H1 (cell line): ENCODE measurements around the gene COL5A1. TPM values are rescaled to one million over a fixed set of nuclear protein-coding genes. Genes with fewer than 3 reads are reported as not detected.

ENCODE experiments used
- CTCF ChIA-PET: fragments of 300-600 bp; sonication (Branson Sonifier 250); formaldehyde crosslinking; loops from one replicate; lab custom pipeline; 2021; ENCODE audit not compliant: partially characterized antibody; lab: Charles Lee
- POLR2A ChIA-PET: fragments of 300-600 bp; sonication (Branson Sonifier 250); formaldehyde crosslinking; loops from one replicate; lab custom pipeline; 2021; ENCODE audit warnings: inconsistent platforms; ENCODE audit not compliant: partially characterized antibody; lab: Charles Lee
- DNase-seq, 2 experiments: peaks; one replicate each; pipeline versions ENCODE4 v3.0.0 to v3.0.0-alpha.2; 2010 to 2022; ENCODE audit warnings: low spot score in 2 of 2, low read depth in 1 of 2, mixed read lengths in 1 of 2
- FAIRE-seq: peaks from 2 replicates; lab custom pipeline; 2011; peaks lifted over from hg19 to GRCh38; lab: Jason Lieb, UNC
- H2AFZ ChIP-seq: 2 replicates; pipeline ENCODE4 v1.8.1; 2012; ENCODE audit warnings: low read length, inconsistent platforms
- H2AK5ac ChIP-seq: 2 replicates; pipeline ENCODE4 v1.6.1; 2013; ENCODE audit warnings: low read depth, low read length
- H2BK120ac ChIP-seq: replicated peaks from 2 replicates; pipeline ENCODE3; 2013; ENCODE audit warnings: low read depth, low read length, inconsistent platforms
- H2BK12ac ChIP-seq: 2 replicates; pipeline ENCODE4 v1.6.1; 2013; ENCODE audit warnings: low read depth, low read length
- H2BK15ac ChIP-seq: 2 replicates; pipeline ENCODE4 v1.6.1; 2013; ENCODE audit warnings: low read length
- H2BK20ac ChIP-seq: 2 replicates; pipeline ENCODE4 v1.6.1; 2013; ENCODE audit warnings: low read length
- H2BK5ac ChIP-seq: 2 replicates; pipeline ENCODE4 v1.6.1; 2013; ENCODE audit warnings: low read depth, low read length
- H3K14ac ChIP-seq: 2 replicates; pipeline ENCODE4 v1.6.1; 2013; ENCODE audit warnings: inconsistent platforms; ENCODE audit not compliant: insufficient read length
- H3K18ac ChIP-seq: 2 replicates; pipeline ENCODE4 v1.6.1; 2013; ENCODE audit warnings: low read length; ENCODE audit errors: extremely low read depth
- H3K23ac ChIP-seq: 2 replicates; pipeline ENCODE4 v1.6.1; 2013; ENCODE audit warnings: inconsistent platforms; ENCODE audit not compliant: insufficient read length
- H3K23me2 ChIP-seq: 2 replicates; pipeline ENCODE4 v1.6.1; 2013; ENCODE audit warnings: low read depth, low read length
- H3K27ac ChIP-seq: 2 replicates; pipeline ENCODE4 v1.6.1; 2011; ENCODE audit warnings: low read depth, low read length, inconsistent platforms
- H3K27me3 ChIP-seq, 4 experiments: replicated peaks in 1 of 4; 1 replicate in 1 of 4; 2 replicates in 3 of 4; pipeline versions ENCODE4 v1.6.1 to v1.8.1; 2011 to 2013; ENCODE audit warnings: low read length in 3 of 4, mild to moderate bottlenecking in 3 of 4, inconsistent platforms in 2 of 4, mixed read lengths in 2 of 4, moderate library complexity in 1 of 4; ENCODE audit not compliant: control insufficient read depth in 3 of 4, insufficient read depth in 3 of 4; ENCODE audit errors: extremely low read depth in 1 of 4
- H3K36me3 ChIP-seq, 4 experiments: 2 replicates each; pipeline versions ENCODE4 v1.6.1 to v1.8.1; 2011 to 2013; ENCODE audit warnings: mild to moderate bottlenecking in 4 of 4, low read length in 3 of 4, moderate library complexity in 2 of 4, control low read depth in 1 of 4, inconsistent platforms in 1 of 4; ENCODE audit not compliant: insufficient read depth in 4 of 4, control insufficient read depth in 2 of 4
- H3K4ac ChIP-seq: replicated peaks from 2 replicates; pipeline ENCODE3; 2013; ENCODE audit warnings: low read length, low read depth, mixed read lengths, inconsistent platforms; ENCODE audit not compliant: insufficient read length
- H3K4me1 ChIP-seq, 4 experiments: replicated peaks in 1 of 4; 1 replicate in 1 of 4; 2 replicates in 3 of 4; pipeline versions ENCODE4 v1.6.1 to v1.8.1; 2011 to 2013; ENCODE audit warnings: low read length in 3 of 4, inconsistent platforms in 2 of 4, mixed read lengths in 1 of 4; ENCODE audit not compliant: insufficient read depth in 4 of 4, control insufficient read depth in 3 of 4
- H3K4me2 ChIP-seq, 2 experiments: 2 replicates each; pipeline versions ENCODE4 v1.6.1 to v1.8.1; 2011 to 2013; ENCODE audit warnings: low read depth in 2 of 2, low read length in 2 of 2, control low read depth in 1 of 2, inconsistent platforms in 1 of 2, mild to moderate bottlenecking in 1 of 2; ENCODE audit not compliant: insufficient read depth in 1 of 2
- H3K4me3 ChIP-seq, 4 experiments: fragments of 200-600, 300-600 bp in 1 of 4; sonication (generic), shearing (Covaris generic), sonication (Bioruptor Twin) in 1 of 4; 2 replicates each; pipeline versions ENCODE4 v1.5.1 to v1.8.1; 2011 to 2016; ENCODE audit warnings: low read length in 4 of 4, low read depth in 3 of 4, control low read depth in 2 of 4, inconsistent platforms in 2 of 4, mild to moderate bottlenecking in 2 of 4, mixed read lengths in 1 of 4, moderate library complexity in 1 of 4; ENCODE audit not compliant: insufficient read depth in 2 of 4; ENCODE audit errors: extremely low read depth in 1 of 4
- H3K56ac ChIP-seq: replicated peaks from 2 replicates; pipeline ENCODE3; 2013; ENCODE audit warnings: low read depth, mild to moderate bottlenecking, mixed read lengths, low read length, inconsistent platforms; ENCODE audit not compliant: insufficient read length
- H3K79me1 ChIP-seq: 2 replicates; pipeline ENCODE4 v1.6.1; 2013; ENCODE audit warnings: low read depth, low read length, control low read depth
- H3K79me2 ChIP-seq, 2 experiments: 2 replicates each; pipeline versions ENCODE4 v1.6.1 to v1.8.1; 2012 to 2013; ENCODE audit warnings: low read length in 2 of 2, mild to moderate bottlenecking in 2 of 2, inconsistent platforms in 1 of 2; ENCODE audit not compliant: insufficient read depth in 2 of 2, control insufficient read depth in 1 of 2
- H3K9ac ChIP-seq, 4 experiments: replicated peaks in 1 of 4; 1 replicate in 1 of 4; 2 replicates in 3 of 4; pipeline versions ENCODE4 v1.6.1 to v1.8.1; 2011 to 2013; ENCODE audit warnings: low read depth in 3 of 4, low read length in 3 of 4, control low read depth in 2 of 4, mild to moderate bottlenecking in 2 of 4, moderate library complexity in 2 of 4, inconsistent platforms in 1 of 4; ENCODE audit errors: extremely low read depth in 1 of 4
- H3K9me3 ChIP-seq, 2 experiments: 2 replicates each; pipeline versions ENCODE4 v1.6.1 to v1.8.1; 2012 to 2013; ENCODE audit warnings: mild to moderate bottlenecking in 2 of 2, moderate library complexity in 2 of 2, control low read depth in 1 of 2, inconsistent platforms in 1 of 2, low read depth in 1 of 2, low read length in 1 of 2, mixed read lengths in 1 of 2; ENCODE audit not compliant: insufficient read depth in 2 of 2
- H4K20me1 ChIP-seq, 2 experiments: replicated peaks in 1 of 2; 2 replicates each; pipeline versions ENCODE3 to v1.8.1; 2011 to 2013; ENCODE audit warnings: inconsistent platforms in 2 of 2, low read length in 2 of 2, mild to moderate bottlenecking in 1 of 2; ENCODE audit not compliant: insufficient read depth in 2 of 2, control insufficient read depth in 1 of 2
- H4K5ac ChIP-seq: 2 replicates; pipeline ENCODE4 v1.6.1; 2013; ENCODE audit warnings: low read length, low read depth, mixed read lengths, inconsistent platforms; ENCODE audit not compliant: insufficient read length
- H4K8ac ChIP-seq: 2 replicates; pipeline ENCODE4 v1.8.0; 2013; ENCODE audit warnings: mild to moderate bottlenecking, moderate library complexity, low read length, inconsistent platforms; ENCODE audit not compliant: insufficient read depth; ENCODE audit errors: extremely low read depth
- H4K91ac ChIP-seq: replicated peaks from 2 replicates; pipeline ENCODE3; 2013; ENCODE audit warnings: low read length, mixed read lengths, inconsistent platforms; ENCODE audit not compliant: insufficient read length
- MAFK ChIP-seq: IDR thresholded peaks from 2 replicates; pipeline ENCODE4 v1.6.1; 2012; ENCODE audit warnings: low read depth, mild to moderate bottlenecking, improper control_type of control experiment, low read length
- RFX5 ChIP-seq: IDR thresholded peaks from 2 replicates; pipeline ENCODE4 v1.6.1; 2011; ENCODE audit warnings: low read depth, low read length, improper control_type of control experiment, borderline replicate concordance
- WGBS, 2 experiments: shearing (Covaris generic) in 1 of 2; methylation state at CpG; one replicate each; pipeline versions ENCODE4 v1.1.6 to v1.1.7; 2013 to 2015; ENCODE audit warnings: low lambda C conversion rate in 2 of 2, mixed read lengths in 2 of 2, inconsistent platforms in 1 of 2, low coverage in 1 of 2, missing lambda C conversion rate in 1 of 2; ENCODE audit not compliant: insufficient replicate concordance in 2 of 2, insufficient coverage in 1 of 2, insufficient read length in 1 of 2; ENCODE audit errors: extremely low coverage in 1 of 2, missing lambda C conversion rate in 1 of 2; 5-methylcytosine and 5-hydroxymethylcytosine counted together
- polyA plus RNA-seq, 7 experiments: library from polyadenylated mRNA; depleted of rRNA in 3 of 7; stranded (reverse) in 5 of 7; unstranded in 2 of 7; fragments of >200 nt in 5 of 7; fragments of 200-250 nt in 2 of 7; gene quantifications; 1 replicate in 5 of 7; 2 replicates in 1 of 7; 4 replicates in 1 of 7; pipeline versions ENCODE4 v1.2.1 to v1.2.3, GENCODE V29; 2011 to 2013; ENCODE audit warnings: missing spikeins in 2 of 7, mixed read lengths in 2 of 7
- total RNA-seq: library from RNA; stranded (reverse); fragmentation: NEBNext Ultra II Directional; extraction: Animal tissue kit (Norgen Biotek cat#: 25700); gene quantifications from 2 replicates; pipeline ENCODE4 v1.2.1, GENCODE V29; 2021

Gene COL5A1
- total and polyA plus RNA-seq, 2 of the 8 experiments (the other 6 are each of a cell fraction or from before 2014, with no cell fraction given): 3.8 to 12.0 TPM

DNA sequence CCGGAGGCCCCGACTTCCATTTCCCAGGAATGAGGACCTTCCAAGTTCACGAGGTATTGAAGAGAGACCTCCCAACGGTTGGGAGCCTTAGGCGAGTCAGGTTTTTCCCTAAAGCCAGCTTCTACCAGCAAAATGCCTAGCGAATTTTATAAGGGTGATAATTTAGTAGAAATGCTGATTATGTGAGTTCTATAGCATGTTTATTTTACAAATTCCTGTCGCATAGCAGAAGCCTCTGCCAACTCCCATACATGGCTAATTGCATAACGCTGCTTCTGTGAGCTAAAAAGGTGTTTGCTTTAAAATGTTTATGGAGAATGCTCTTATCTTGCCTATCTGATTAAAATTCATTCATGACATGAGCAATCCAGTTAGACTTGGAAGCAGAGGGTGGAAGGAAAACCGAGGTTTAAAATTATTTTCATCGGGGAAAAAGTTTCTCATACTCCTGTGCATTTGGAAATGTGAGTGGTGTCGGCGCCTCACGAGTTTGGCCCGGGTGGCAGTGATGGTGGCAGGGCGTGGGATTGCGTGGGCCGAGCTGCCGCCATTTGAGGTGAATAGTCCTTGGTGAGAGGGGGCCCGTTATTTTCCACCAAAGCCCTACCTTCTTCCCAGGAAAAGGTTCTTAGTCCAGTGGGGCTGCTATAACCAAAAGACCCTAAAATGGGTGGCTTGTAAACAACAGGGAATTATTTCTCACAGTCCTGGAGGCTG is 134.6 kb downstream of the COL5A1 start:
- Histone ChIP-seq H2BK5ac (no peak overlapping the region), H4K5ac (no peak overlapping the region), H3K14ac (no peak overlapping the region), H2AK5ac (no peak overlapping the region), H3K27me3 (no peaks in the 10 kb centered on the region), H3K23ac (no peak overlapping the region), H3K56ac (no peak overlapping the region), H3K23me2 (no peaks in the 10 kb centered on the region), H4K91ac (no peak overlapping the region), H3K79me2 (no peaks in the 10 kb centered on the region), H3K4ac (no peak overlapping the region), H3K79me1 (no peaks in the 10 kb centered on the region), H3K4me2 (no peak overlapping the region), H3K27ac (no peak overlapping the region), H2BK20ac (no peak overlapping the region), H2BK120ac (no peak overlapping the region), H2BK15ac (no peak overlapping the region), H3K18ac (no peak overlapping the region), H3K4me1 (no peaks in the 10 kb centered on the region; a peak in 1 of 7 replicates), H3K4me3 (no peak overlapping the region), H3K9me3 (no peaks in the 10 kb centered on the region), H3K9ac (no peak overlapping the region), H2AFZ (no peak overlapping the region), H3K36me3 (no peaks in the 10 kb centered on the region), H4K8ac (no peak overlapping the region; the same call in 1 of the 2 replicates), H2BK12ac (no peak overlapping the region), H4K20me1 (no peaks in the 10 kb centered on the region)
- ChIA-PET POLR2A (no interaction called here), CTCF (interaction anchor here (1.2 to 3.0 kb wide), 4 partner anchors 9 to 87 kb away, joined by 3 to 19 read pairs (median 4); no protein-coding TSS in a partner anchor)
- TF ChIP-seq RFX5: no peak
- no peak for TF ChIP-seq MAFK
- FAIRE-seq (no peak), DNase-seq (no peak)
- 86% methylated on average over 19 of the region's 19 CpGs; no CpG with 5 or more reads in 1 of the 2 experiments for whole genome bisulfite sequencing, 2 experiments
